Testis (tissue), 3 donors: Measurements from ENCODE around the gene RIPPLY1. TPM values are rescaled to one million over a fixed set of nuclear protein-coding genes. Genes with fewer than 3 reads are reported as not detected.

Experiments used
- DNase-seq: peaks from one replicate; pipeline ENCODE4 v3.0.0-alpha.2; 2019
- H3K27ac ChIP-seq, 2 donors: fragments of 200-600 bp; sonication (generic); one replicate each; pipeline ENCODE4 v1.5.1; 2019
- H3K27me3 ChIP-seq: fragments of 200-600 bp; sonication (generic); one replicate; pipeline ENCODE4 v1.5.1; 2019
- H3K36me3 ChIP-seq: fragments of 200-600 bp; sonication (generic); one replicate; pipeline ENCODE4 v1.5.1; 2017; ENCODE audit warnings: low read depth; ENCODE audit errors: missing control alignments
- H3K4me1 ChIP-seq: fragments of 200-600 bp; sonication (generic); one replicate; pipeline ENCODE4 v1.5.1; 2019
- H3K4me3 ChIP-seq, 2 donors: fragments of 200-600 bp; sonication (generic); one replicate each; pipeline ENCODE4 v1.5.1; 2017 to 2019
- H3K9me3 ChIP-seq: fragments of 200-600 bp; sonication (generic); one replicate; pipeline ENCODE4 v1.5.1; 2017
- CTCF ChIP-seq, 3 experiments: fragments of 450-650 bp in 2 of 3; fragments of 200-600 bp in 1 of 3; sonication (generic) in 1 of 3; IDR thresholded peaks; one replicate each; pipeline ENCODE4 v1.5.1; 2016 to 2019; ENCODE audit warnings: antibody characterized with exemption in 3 of 3, mild to moderate bottlenecking in 2 of 3, moderate library complexity in 1 of 3
- POLR2A ChIP-seq: fragments of 450-650 bp; IDR thresholded peaks from one replicate; pipeline ENCODE4 v1.6.1; 2017; ENCODE audit warnings: antibody characterized with exemption, mild to moderate bottlenecking, moderate library complexity
- WGBS, 2 donors: methylation state at CpG; one replicate each; pipeline ENCODE4 v1.1.5; 2018; 5-methylcytosine and 5-hydroxymethylcytosine counted together
- intact Hi-C: fragments of 100-400 bp; cut with DNase I; formaldehyde crosslinking; loops from one replicate; pipeline ENCODE4 v1.15.1; 2023; ENCODE audit warnings: low total_unique reads
- polyA plus RNA-seq: library from polyadenylated mRNA; stranded (reverse); fragments of 350-450 nt; fragmentation: Illumina TruSeq; extraction: RNeasy Lipid Tissue Mini Kit (QIAGEN cat#74804); gene quantifications from one replicate; pipeline ENCODE4 v1.2.3, GENCODE V29; 2014; ENCODE audit warnings: low read depth, low replicate concordance; ENCODE audit not compliant: insufficient read depth
- total RNA-seq, 2 donors: library from RNA; depleted of rRNA; stranded (reverse); fragments of >200 nt; gene quantifications; one replicate each; pipeline ENCODE4 v1.2.3, GENCODE V29; 2016

Gene RIPPLY1
- total and polyA plus RNA-seq, 3 donors from 2014 or later, result not detected

GRCh38 chrX:106863697-106864096, 39.4 kb downstream of the RIPPLY1 start:
- no peaks in the 10 kb centered on the region for H3K4me1 ChIP-seq
- no peak overlapping the region for H3K4me3 ChIP-seq
- H3K27ac ChIP-seq, result no peak overlapping the region
- WGBS, 2 donors, result 82 to 100% methylated on average over 1 to 2 of the region's 9 CpGs
- no peaks in the 10 kb centered on the region for H3K27me3 ChIP-seq
- no peaks in the 10 kb centered on the region for H3K9me3 ChIP-seq
- no peak for TF ChIP-seq CTCF (IDR thresholded peaks at IDR 0.05)
- no peak for TF ChIP-seq POLR2A
- no peak for DNase-seq
- no peaks in the 10 kb centered on the region for H3K36me3 ChIP-seq
- intact Hi-C loops, result no loop called here

- Histone ChIP-seq H3K4me1 (no peaks in the 10 kb centered on the region), H3K27ac (no peak overlapping the region), H3K27me3 (no peaks in the 10 kb centered on the region), H3K4me3 (no peak overlapping the region), H3K9me3 (no peaks in the 10 kb centered on the region), H3K36me3 (no peaks in the 10 kb centered on the region)
- DNase-seq, result peak; percentile 12
- no peak for TF ChIP-seq CTCF (IDR thresholded peaks at IDR 0.05)
- no peak for TF ChIP-seq POLR2A
- intact Hi-C loops, result no loop called here
- WGBS, 2 donors, result 73 to 84% methylated on average over 5 to 9 of the region's 13 CpGs
Measured at GRCh38 chrX:106862972-106863688, 40.0 kb downstream of the RIPPLY1 start.

Other genes with a start within 250 kb of the RIPPLY1 start
- 1 to 10 TPM; 1.4 to 1.5 TPM for gene RNF128, start 176.6 kb downstream of the RIPPLY1 start, total RNA-seq
- gene RNF128, start 176.6 kb downstream of the RIPPLY1 start, polyA plus RNA-seq, result 1.5 TPM
- gene TBC1D8B, start 100.7 kb downstream of the RIPPLY1 start, total RNA-seq, result 10 to 100 TPM; 23.8 to 27.0 TPM
- 6.1 TPM for gene TBC1D8B, start 100.7 kb downstream of the RIPPLY1 start, polyA plus RNA-seq
- not detected for gene CLDN2, start 17.1 kb upstream of the RIPPLY1 start, total RNA-seq
- 6.5 TPM for gene CLDN2, start 17.1 kb upstream of the RIPPLY1 start, polyA plus RNA-seq
- gene MORC4, start 96.9 kb upstream of the RIPPLY1 start, total RNA-seq, result 10 to 100 TPM; 46.0 to 51.9 TPM
- gene MORC4, start 96.9 kb upstream of the RIPPLY1 start, polyA plus RNA-seq, result 29.4 TPM
- 10 to 100 TPM; 24.7 to 41.2 TPM for gene RBM41, start 215.5 kb upstream of the RIPPLY1 start, total RNA-seq
- 7.0 TPM for gene RBM41, start 215.5 kb upstream of the RIPPLY1 start, polyA plus RNA-seq